Psoas muscle (tissue), 8 donors: ENCODE measurements around the gene CEP57. TPM values are rescaled to one million over a fixed set of nuclear protein-coding genes. Genes with fewer than 3 reads are reported as not detected.

Experiments
- ATAC-seq, 4 donors: fragments of 200-7000 bp; cut with Tn5 transposase; one replicate each; pipeline ENCODE4 v1.9.1; 2020; ENCODE audit warnings: moderate library complexity in 3 of 4, mild to moderate bottlenecking in 2 of 4
- DNase-seq, 2 donors: peaks; one replicate each; pipeline ENCODE4 v3.0.0-alpha.2; 2020
- H3K27ac ChIP-seq: fragments of 200-600 bp; one replicate; pipeline ENCODE4 v1.8.0; 2022
- H3K27me3 ChIP-seq, 3 donors: fragments of 200-600 bp in 1 of 3; one replicate each; pipeline versions ENCODE4 v1.6.1 to v1.8.0; 2013 to 2022; ENCODE audit warnings: low read length in 2 of 3, mild to moderate bottlenecking in 2 of 3, moderate library complexity in 1 of 3; ENCODE audit not compliant: insufficient read depth in 3 of 3
- H3K36me3 ChIP-seq, 2 donors: fragments of 200-600 bp in 1 of 2; one replicate each; pipeline versions ENCODE4 v1.6.1 to v1.8.0; 2013 to 2022; ENCODE audit warnings: low read depth in 1 of 2, mild to moderate bottlenecking in 1 of 2, moderate library complexity in 1 of 2; ENCODE audit not compliant: insufficient read depth in 1 of 2
- H3K4me1 ChIP-seq: fragments of 200-600 bp; one replicate; pipeline ENCODE4 v1.8.0; 2022
- H3K4me3 ChIP-seq: fragments of 200-600 bp; one replicate; pipeline ENCODE4 v1.8.0; 2022; ENCODE audit warnings: mild to moderate bottlenecking
- H3K9me3 ChIP-seq: fragments of 200-600 bp; one replicate; pipeline ENCODE4 v1.8.0; 2022
- CTCF ChIP-seq: fragments of 200-600 bp; IDR thresholded peaks from one replicate; pipeline ENCODE4 v1.8.0; 2022; ENCODE audit warnings: antibody characterized with exemption
- WGBS, 3 donors: extraction: QIAGEN DNeasy Blood & Tissue Kit; methylation state at CpG; one replicate each; pipeline versions ENCODE4 v1.1.6 to v1.1.7; 2013; 5-methylcytosine and 5-hydroxymethylcytosine counted together
- intact Hi-C, 2 donors: fragments of 100-400 bp; cut with DNase I; formaldehyde crosslinking; loops; one replicate each; pipeline versions ENCODE4 v1.11.0 to v1.14.2; 2022
- polyA plus RNA-seq, 3 donors: library from polyadenylated mRNA; stranded (reverse); fragments of 200-250 nt; gene quantifications; one replicate each; pipeline ENCODE4 v1.2.3, GENCODE V29; 2013
- total RNA-seq, 4 donors: library from RNA; stranded (reverse); fragmentation: NEBNext Ultra II Directional in 2 of 4; extraction: Animal tissue kit (Norgen Biotek cat#: 25700) in 2 of 4; gene quantifications; one replicate each; pipeline versions ENCODE4 v1.2.1 to v1.2.4, GENCODE V29; 2021 to 2023
- donor health status: healthy with polysubstance abuse.
- donor health status: DM: no; HTN: no; CAD: no; lungs with moderate emphysema.
- donor health status: Bipolar disorder and iron deficiency.
- donor health status: healthy.
- donor health status: DM: yes; HTN: yes; CAD: no.
- donor health status: DM: no; HTN: no; CAD: no.
- donor health status: DM: no; HTN: no; CAD: no.
- donor health status: DM: yes; HTN: yes; CAD: no.

CEP57 gene
- total and polyA plus RNA-seq, 7 donors = 7.7 to 27.1 (median 15.1) TPM

GRCh38 chr11:95762534-95762933, 27.8 kb upstream of the CEP57 start:
- WGBS, 3 donors = 90 to 94% (median 92%) methylated on average over 3 of the region's 3 CpGs
- H3K27ac ChIP-seq = no peak overlapping the region
- H3K4me1 ChIP-seq = no peaks in the 10 kb centered on the region
- H3K9me3 ChIP-seq = no peaks in the 10 kb centered on the region
- no peaks in the 10 kb centered on the region for H3K36me3 ChIP-seq
- DNase-seq = no peak
- intact Hi-C loops = loop anchor here (5.0 to 10.0 kb wide), 2 partner anchors 610 to 698 kb away; partner anchors contain the start of gene SRSF8 (in 1 of the 2)
- TF ChIP-seq CTCF = no peak
- peaks cover 0 to 2% (median 0%) of the 10 kb centered on the region in 3 donors for H3K27me3 ChIP-seq
- no peak overlapping the region for H3K4me3 ChIP-seq
- no peak for ATAC-seq

GRCh38 chr11:95764267-95764898, 25.9 kb upstream of the CEP57 start:
- peak in 3 of 4 donors; percentile 42 to 72 (median 51) for ATAC-seq

GRCh38 chr11:95766701-95767100, 23.6 kb upstream of the CEP57 start:
- no peak overlapping the region for H3K4me3 ChIP-seq
- H3K27me3 ChIP-seq = peaks cover 0 to 2% (median 0%) of the 10 kb centered on the region in 3 donors
- intact Hi-C loops = loop anchor here in 1 of 2 donors (10.0 kb wide), 1 partner anchor 702 kb away; the partner anchor contains the start of gene SRSF8
- WGBS, 3 donors = 80 to 85% (median 84%) methylated on average over 3 of the region's 3 CpGs
- no peak for TF ChIP-seq CTCF
- no peak for ATAC-seq
- H3K9me3 ChIP-seq = no peaks in the 10 kb centered on the region
- no peak overlapping the region for H3K27ac ChIP-seq
- H3K36me3 ChIP-seq = peaks cover 0 to 30% of the 10 kb centered on the region in 2 donors
- no peak for DNase-seq
- no peaks in the 10 kb centered on the region for H3K4me1 ChIP-seq

More at GRCh38 chr11:95764267-95764898, 25.9 kb upstream of the CEP57 start:
- TF ChIP-seq CTCF = peak; percentile 69
- H3K4me1 ChIP-seq = no peaks in the 10 kb centered on the region
- H3K4me3 ChIP-seq = no peak overlapping the region
- peaks cover 0 to 2% (median 0%) of the 10 kb centered on the region in 3 donors for H3K27me3 ChIP-seq
- H3K36me3 ChIP-seq = peaks cover 0 to 9% of the 10 kb centered on the region in 2 donors
- H3K27ac ChIP-seq = no peak overlapping the region
- no peaks in the 10 kb centered on the region for H3K9me3 ChIP-seq
- 7 to 13% (median 11%) methylated on average over 4 of the region's 4 CpGs for WGBS, 3 donors
- intact Hi-C loops = loop anchor here (1.0 to 10.0 kb wide), 3 partner anchors 610 to 700 kb away; partner anchors contain the start of gene SRSF8 (in 1 of the 2)
- no peak for DNase-seq

- TF ChIP-seq CTCF = no peak
- intact Hi-C loops = loop anchor here in 1 of 2 donors (10.0 kb wide), 1 partner anchor 703 kb away; the partner anchor contains the start of gene SRSF8
- WGBS, 3 donors = 62 to 84% (median 67%) methylated on average over 1 of the region's 1 CpG
Observed at GRCh38 chr11:95767498-95767897, 22.8 kb upstream of the CEP57 start.

More at GRCh38 chr11:95767498-95767897, 22.8 kb upstream of the CEP57 start:
- H3K27me3 ChIP-seq = no peaks in the 10 kb centered on the region
- H3K27ac ChIP-seq = no peak overlapping the region
- H3K4me3 ChIP-seq = no peak overlapping the region
- no peaks in the 10 kb centered on the region for H3K9me3 ChIP-seq
- DNase-seq (no peak), ATAC-seq (peak in 1 of 4 donors; percentile 63)
- peaks cover 0 to 38% of the 10 kb centered on the region in 2 donors for H3K36me3 ChIP-seq
- no peaks in the 10 kb centered on the region for H3K4me1 ChIP-seq
